Hepatocyte (in vitro differentiated cells): ENCODE results near the gene SLC25A28.

Source experiments
- EZH2 ChIP-seq: fragments of 200-600 bp; sonication (generic); IDR thresholded peaks from 2 replicates; pipeline ENCODE4 v1.6.1; 2016; ENCODE audit warnings: antibody characterized with exemption, mild to moderate bottlenecking, borderline replicate concordance
- TF ChIP-seq, protein P1 (sequence below): fragments of 200-600 bp; sonication (generic); IDR thresholded peaks from 2 replicates; pipeline ENCODE4 v1.5.1; 2016; ENCODE audit warnings: antibody characterized with exemption, mild to moderate bottlenecking; ENCODE audit not compliant: poor library complexity

DNA sequence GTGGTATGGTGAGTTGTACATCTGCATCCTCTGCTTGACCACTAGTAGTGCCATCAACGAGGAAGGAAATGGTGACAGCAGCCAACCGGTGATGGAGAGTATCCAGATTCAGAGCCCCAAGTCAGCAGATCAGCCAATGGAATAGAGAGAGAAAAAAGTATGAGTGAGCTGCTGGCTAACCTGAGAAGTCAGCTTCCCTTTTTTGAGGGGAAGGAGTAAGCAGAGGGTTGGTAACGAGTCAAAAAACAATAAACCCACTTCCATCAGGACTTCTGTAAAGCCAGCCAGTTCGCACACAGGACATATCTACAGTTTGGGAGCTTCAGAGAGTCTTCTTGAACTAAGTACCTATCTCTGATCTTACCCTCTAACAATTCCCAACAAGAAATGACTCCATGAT is 8.9 kb downstream of the SLC25A28 start:
- TF ChIP-seq, protein P1, sequence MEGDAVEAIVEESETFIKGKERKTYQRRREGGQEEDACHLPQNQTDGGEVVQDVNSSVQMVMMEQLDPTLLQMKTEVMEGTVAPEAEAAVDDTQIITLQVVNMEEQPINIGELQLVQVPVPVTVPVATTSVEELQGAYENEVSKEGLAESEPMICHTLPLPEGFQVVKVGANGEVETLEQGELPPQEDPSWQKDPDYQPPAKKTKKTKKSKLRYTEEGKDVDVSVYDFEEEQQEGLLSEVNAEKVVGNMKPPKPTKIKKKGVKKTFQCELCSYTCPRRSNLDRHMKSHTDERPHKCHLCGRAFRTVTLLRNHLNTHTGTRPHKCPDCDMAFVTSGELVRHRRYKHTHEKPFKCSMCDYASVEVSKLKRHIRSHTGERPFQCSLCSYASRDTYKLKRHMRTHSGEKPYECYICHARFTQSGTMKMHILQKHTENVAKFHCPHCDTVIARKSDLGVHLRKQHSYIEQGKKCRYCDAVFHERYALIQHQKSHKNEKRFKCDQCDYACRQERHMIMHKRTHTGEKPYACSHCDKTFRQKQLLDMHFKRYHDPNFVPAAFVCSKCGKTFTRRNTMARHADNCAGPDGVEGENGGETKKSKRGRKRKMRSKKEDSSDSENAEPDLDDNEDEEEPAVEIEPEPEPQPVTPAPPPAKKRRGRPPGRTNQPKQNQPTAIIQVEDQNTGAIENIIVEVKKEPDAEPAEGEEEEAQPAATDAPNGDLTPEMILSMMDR = no peak
- TF ChIP-seq EZH2 = no peak
